ENCODE results near the gene CLDN18. TPM values are rescaled to one million over a fixed set of nuclear protein-coding genes. Genes with fewer than 3 reads are reported as not detected.

The CLDN18 gene
- total and polyA plus RNA-seq, 2 donors from 2014 or later = not detected

GRCh38 chr3:138062037-138062436, 52.1 kb downstream of the CLDN18 start:
- Histone ChIP-seq H3K4me3 (ENCODE audit: low read length in 3 of 3) (no peak overlapping the region), H3K4me1 (ENCODE audit: control insufficient read depth in 2 of 3, insufficient read depth in 2 of 3, low read depth in 1 of 3, low read length in 3 of 3) (no peaks in the 10 kb centered on the region), H3K9ac (ENCODE audit: low read length in 3 of 3) (no peak overlapping the region), H3K27me3 (ENCODE audit: control insufficient read depth, insufficient read depth, low read length) (no peaks in the 10 kb centered on the region), H3K36me3 (ENCODE audit: control insufficient read depth in 2 of 3, insufficient read depth in 3 of 3, low read length in 3 of 3) (peaks cover 2 to 40% (median 13%) of the 10 kb centered on the region in 3 donors), H3K9me3 (ENCODE audit: control insufficient read depth in 2 of 3, insufficient read depth in 1 of 3, low read length in 3 of 3) (no peaks in the 10 kb centered on the region), H3K27ac (ENCODE audit: low read depth in 2 of 2, low read length in 2 of 2) (no peak overlapping the region)
- intact Hi-C loops (cut with DNase I) = no loop called here
- DNase-seq (no peak), FAIRE-seq (no peak)
- TF ChIP-seq CTCF (IDR thresholded peaks at IDR 0.05; ENCODE audit: borderline replicate concordance, extremely low read depth, insufficient read depth) = no peak

- no peak overlapping the region for H3K4me3 ChIP-seq (ENCODE audit: low read length in 3 of 3)
- H3K36me3 ChIP-seq (ENCODE audit: control insufficient read depth in 2 of 3, insufficient read depth in 3 of 3, low read length in 3 of 3) = peaks cover 2 to 44% (median 13%) of the 10 kb centered on the region in 3 donors
- no peak overlapping the region for H3K9ac ChIP-seq (ENCODE audit: low read length in 3 of 3)
- no peak for TF ChIP-seq CTCF (IDR thresholded peaks at IDR 0.05; ENCODE audit: borderline replicate concordance, extremely low read depth, insufficient read depth)
- no peaks in the 10 kb centered on the region for H3K27me3 ChIP-seq (ENCODE audit: control insufficient read depth, insufficient read depth, low read length)
- FAIRE-seq (no peak), DNase-seq (no peak)
- no peak overlapping the region for H3K27ac ChIP-seq (ENCODE audit: low read depth in 2 of 2, low read length in 2 of 2)
- no peaks in the 10 kb centered on the region for H3K9me3 ChIP-seq (ENCODE audit: control insufficient read depth in 2 of 3, insufficient read depth in 1 of 3, low read length in 3 of 3)
- intact Hi-C loops (cut with DNase I) = no loop called here
- no peaks in the 10 kb centered on the region for H3K4me1 ChIP-seq (ENCODE audit: control insufficient read depth in 2 of 3, insufficient read depth in 2 of 3, low read depth in 1 of 3, low read length in 3 of 3)
Observed at GRCh38 chr3:138062626-138063025, 52.7 kb downstream of the CLDN18 start.

- no peaks in the 10 kb centered on the region for H3K27me3 ChIP-seq (ENCODE audit: control insufficient read depth, insufficient read depth, low read length)
- FAIRE-seq (no peak), DNase-seq (no peak)
- no peak overlapping the region for H3K4me3 ChIP-seq (ENCODE audit: low read length in 3 of 3)
- no peak overlapping the region for H3K9ac ChIP-seq (ENCODE audit: low read length in 3 of 3)
- no peaks in the 10 kb centered on the region for H3K9me3 ChIP-seq (ENCODE audit: control insufficient read depth in 2 of 3, insufficient read depth in 1 of 3, low read length in 3 of 3)
- no peak for TF ChIP-seq CTCF (IDR thresholded peaks at IDR 0.05; ENCODE audit: borderline replicate concordance, extremely low read depth, insufficient read depth)
- no peaks in the 10 kb centered on the region for H3K4me1 ChIP-seq (ENCODE audit: control insufficient read depth in 2 of 3, insufficient read depth in 2 of 3, low read depth in 1 of 3, low read length in 3 of 3)
- H3K36me3 ChIP-seq (ENCODE audit: control insufficient read depth in 2 of 3, insufficient read depth in 3 of 3, low read length in 3 of 3) = peaks cover 2 to 49% (median 13%) of the 10 kb centered on the region in 3 donors
- no peak overlapping the region for H3K27ac ChIP-seq (ENCODE audit: low read depth in 2 of 2, low read length in 2 of 2)
- intact Hi-C loops (cut with DNase I) = no loop called here
Observed at GRCh38 chr3:138063416-138063815, 53.5 kb downstream of the CLDN18 start.

DNA sequence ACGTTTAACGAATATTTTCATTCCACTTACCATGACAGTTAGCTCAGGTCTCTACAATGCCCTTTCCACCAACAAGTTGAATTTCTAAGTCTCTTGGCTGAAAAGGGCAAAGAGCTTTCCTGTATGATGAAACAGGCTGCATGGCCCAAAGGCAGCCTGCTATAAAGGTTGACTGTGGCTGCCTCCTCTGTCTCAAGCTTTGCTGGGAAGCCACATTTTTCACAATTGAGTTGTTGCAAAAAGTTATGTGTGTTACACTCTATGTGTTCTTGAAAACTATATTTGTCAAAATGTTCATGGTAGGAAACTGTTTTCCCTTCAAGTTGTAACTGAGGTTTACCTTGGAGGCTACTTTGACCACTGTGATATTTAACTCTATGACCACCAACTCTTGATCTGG, 56.0 kb downstream of the CLDN18 start:
- Histone ChIP-seq H3K4me3 (ENCODE audit: low read length in 3 of 3) (no peak overlapping the region), H3K27ac (ENCODE audit: low read depth in 2 of 2, low read length in 2 of 2) (no peak overlapping the region), H3K4me1 (ENCODE audit: control insufficient read depth in 2 of 3, insufficient read depth in 2 of 3, low read depth in 1 of 3, low read length in 3 of 3) (no peaks in the 10 kb centered on the region), H3K36me3 (ENCODE audit: control insufficient read depth in 2 of 3, insufficient read depth in 3 of 3, low read length in 3 of 3) (peaks cover 2 to 52% (median 13%) of the 10 kb centered on the region in 3 donors), H3K27me3 (ENCODE audit: control insufficient read depth, insufficient read depth, low read length) (no peaks in the 10 kb centered on the region), H3K9ac (ENCODE audit: low read length in 3 of 3) (no peak overlapping the region), H3K9me3 (ENCODE audit: control insufficient read depth in 2 of 3, insufficient read depth in 1 of 3, low read length in 3 of 3) (no peaks in the 10 kb centered on the region)
- intact Hi-C loops (cut with DNase I) = no loop called here
- DNase-seq (no peak), FAIRE-seq (no peak)
- no peak for TF ChIP-seq CTCF (IDR thresholded peaks at IDR 0.05; ENCODE audit: borderline replicate concordance, extremely low read depth, insufficient read depth)

Measured in kidney (tissue), 14 donors.